ENCODE data around the gene PRKN. TPM values are rescaled to one million over a fixed set of nuclear protein-coding genes. Genes with fewer than 3 reads are reported as not detected.
"Not testable (repeated sequence)": the region's sequence is repeated elsewhere in the genome, so short reads cannot be mapped to it uniquely, and the experiment has no call there.

PRKN gene
- total RNA-seq, 1 experiment from 2014 or later, result 1.1 TPM

DNA sequence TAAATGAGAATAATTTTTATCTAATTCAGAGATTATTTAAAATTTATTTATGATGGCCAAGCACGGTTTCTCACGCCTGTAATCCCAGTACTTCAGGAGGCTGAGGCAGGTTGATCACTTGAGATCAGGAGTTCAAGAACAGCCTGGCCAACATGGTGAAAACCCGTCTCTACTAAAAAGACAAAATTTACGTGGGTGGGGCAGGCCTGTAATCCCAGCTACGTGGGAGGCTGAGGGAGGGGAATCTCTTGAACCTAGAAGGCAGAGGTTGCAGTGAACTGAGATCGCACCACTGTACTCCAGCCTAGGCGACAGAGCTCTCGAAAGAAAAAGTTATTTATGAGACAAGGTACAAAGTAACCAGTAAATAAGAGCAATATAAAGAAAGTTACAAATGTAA lies 1394.2 kb downstream of the PRKN start:
- in situ Hi-C loops (cut with HindIII; ENCODE audit: low pct_unique_long_range_greater_than_20kb, low sequenced_read_pairs), result no loop called here
- DNase-seq (ENCODE audit: low read depth), result no peak

GRCh38 chr6:161331402-161332081 lies 1396.0 kb downstream of the PRKN start:
- DNase-seq (ENCODE audit: low read depth); in situ Hi-C loops (cut with HindIII; ENCODE audit: low pct_unique_long_range_greater_than_20kb, low sequenced_read_pairs): not testable (repeated sequence)

GRCh38 chr6:161327360-161327953 lies 1400.1 kb downstream of the PRKN start:
- no peak for DNase-seq (ENCODE audit: low read depth)
- in situ Hi-C loops (cut with HindIII; ENCODE audit: low pct_unique_long_range_greater_than_20kb, low sequenced_read_pairs), result no loop called here

GRCh38 chr6:161319231-161319630 lies 1408.3 kb downstream of the PRKN start:
- in situ Hi-C loops (cut with HindIII; ENCODE audit: low pct_unique_long_range_greater_than_20kb, low sequenced_read_pairs), result no loop called here
- no peak for DNase-seq (ENCODE audit: low read depth)

GRCh38 chr6:161318456-161318855 lies 1409.1 kb downstream of the PRKN start:
- in situ Hi-C loops (cut with HindIII; ENCODE audit: low pct_unique_long_range_greater_than_20kb, low sequenced_read_pairs), result no loop called here
- no peak for DNase-seq (ENCODE audit: low read depth)

- in situ Hi-C loops (cut with HindIII; ENCODE audit: low pct_unique_long_range_greater_than_20kb, low sequenced_read_pairs), result no loop called here
- no peak for DNase-seq (ENCODE audit: low read depth)
These were observed 1411.0 kb downstream of the PRKN start for GRCh38 chr6:161316531-161316930.

DNA sequence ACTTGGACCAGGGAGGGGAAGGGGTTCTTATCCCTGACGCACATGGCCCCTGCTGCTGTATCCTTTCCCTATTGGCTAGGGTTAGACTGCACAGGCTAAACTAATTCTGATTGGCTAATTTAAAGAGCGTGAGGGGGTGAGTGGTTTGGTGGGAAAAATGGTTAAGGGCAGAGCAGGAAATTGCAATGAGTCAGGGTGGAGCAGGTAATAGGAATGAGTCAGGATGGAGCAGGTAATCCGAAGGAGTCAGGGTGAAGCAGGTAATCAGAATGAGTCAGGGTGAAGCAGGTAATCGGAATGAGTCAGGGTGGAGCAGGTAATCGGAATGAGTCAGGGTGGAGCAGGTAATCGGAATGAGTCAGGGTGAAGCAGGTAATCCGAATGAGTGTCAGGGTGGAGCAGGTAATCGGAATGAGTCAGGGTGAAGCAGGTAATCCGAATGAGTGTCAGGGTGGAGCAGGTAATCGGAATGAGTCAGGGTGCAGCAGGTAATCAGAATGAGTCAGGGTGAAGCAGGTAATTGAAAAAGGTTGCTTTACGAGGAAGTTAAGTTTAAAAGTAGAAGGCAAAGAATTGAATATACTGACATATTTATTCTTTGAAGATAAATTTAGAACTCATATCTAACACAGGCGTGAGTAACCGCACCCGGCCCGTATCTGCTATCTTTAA lies 1412.2 kb downstream of the PRKN start:
- DNase-seq (ENCODE audit: low read depth); in situ Hi-C loops (cut with HindIII; ENCODE audit: low pct_unique_long_range_greater_than_20kb, low sequenced_read_pairs): not testable (repeated sequence)

DNA sequence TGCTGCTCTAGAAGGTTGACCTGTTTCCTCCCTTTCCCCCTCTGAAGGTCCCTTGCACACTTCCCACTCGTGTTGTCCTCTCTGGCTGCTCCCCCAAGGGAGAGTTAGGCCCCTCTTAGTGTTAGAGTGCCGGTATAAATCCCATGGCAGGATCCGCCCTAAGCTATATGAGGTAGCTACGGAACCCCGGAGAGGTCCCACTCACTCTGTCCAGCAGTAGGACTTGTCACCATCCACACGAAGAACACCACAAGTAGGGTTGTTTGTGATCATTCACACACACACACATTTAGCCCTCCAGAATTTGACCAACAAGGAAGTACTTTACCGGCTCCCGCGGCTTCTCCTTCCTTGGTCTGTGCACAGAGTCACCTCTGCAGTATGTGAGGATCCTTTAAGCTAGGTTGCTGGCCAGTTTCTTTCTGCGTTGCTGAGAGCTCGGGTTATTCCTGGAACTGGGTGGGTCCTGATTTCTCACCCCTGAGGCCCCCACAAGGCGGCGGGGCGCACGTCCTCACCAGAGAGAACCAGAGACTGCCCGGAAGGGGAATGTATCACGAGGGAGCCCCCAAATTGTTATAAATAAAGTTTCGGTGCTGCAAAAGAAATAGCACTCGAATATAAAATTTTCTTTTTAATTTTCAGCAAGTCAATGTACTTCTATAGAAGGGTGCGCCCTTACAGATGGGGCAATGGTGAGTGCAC lies 1412.9 kb downstream of the PRKN start:
- in situ Hi-C loops (cut with HindIII; ENCODE audit: low pct_unique_long_range_greater_than_20kb, low sequenced_read_pairs); DNase-seq (ENCODE audit: low read depth): not testable (repeated sequence)

- in situ Hi-C loops (cut with HindIII; ENCODE audit: low pct_unique_long_range_greater_than_20kb, low sequenced_read_pairs), result no loop called here
These were observed 1413.5 kb downstream of the PRKN start for GRCh38 chr6:161313940-161314509.

GRCh38 chr6:161313475-161313874 lies 1414.1 kb downstream of the PRKN start:
- in situ Hi-C loops (cut with HindIII; ENCODE audit: low pct_unique_long_range_greater_than_20kb, low sequenced_read_pairs); DNase-seq (ENCODE audit: low read depth): not testable (repeated sequence)

More at GRCh38 chr6:161313940-161314509, 1413.5 kb downstream of the PRKN start:
- no peak for DNase-seq (ENCODE audit: low read depth)

GRCh38 chr6:161309774-161310173 lies 1417.8 kb downstream of the PRKN start:
- in situ Hi-C loops (cut with HindIII; ENCODE audit: low pct_unique_long_range_greater_than_20kb, low sequenced_read_pairs); DNase-seq (ENCODE audit: low read depth): not testable (repeated sequence)

DNA sequence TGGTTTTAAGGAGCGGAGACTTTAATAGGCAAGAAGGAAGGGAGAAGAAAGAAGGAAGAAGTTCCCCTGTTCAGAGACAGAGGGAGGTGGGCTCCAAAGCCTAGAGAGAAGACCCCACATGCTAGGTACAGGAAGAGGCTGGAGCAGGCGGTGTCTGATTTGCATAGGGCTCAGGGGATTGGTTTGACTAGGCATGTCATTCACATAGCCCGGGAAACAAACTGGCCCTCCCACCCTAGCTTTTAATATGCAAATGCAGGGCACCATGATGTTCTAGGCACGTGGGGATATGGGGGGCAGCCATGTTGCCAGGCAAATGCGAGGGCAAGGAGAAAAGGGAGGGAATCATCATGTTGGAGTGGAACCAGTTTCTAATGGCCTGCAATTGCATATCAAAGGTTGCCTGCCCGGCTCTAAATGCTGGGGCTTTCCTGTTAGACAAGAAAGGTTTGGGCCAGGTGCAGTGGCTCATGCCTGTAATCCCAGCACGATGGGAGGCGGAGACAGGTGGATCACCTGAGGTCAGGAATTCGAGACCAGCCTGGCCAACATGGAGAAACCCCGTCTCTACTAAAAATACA lies 1419.4 kb downstream of the PRKN start:
- in situ Hi-C loops (cut with HindIII; ENCODE audit: low pct_unique_long_range_greater_than_20kb, low sequenced_read_pairs), result no loop called here
- DNase-seq (ENCODE audit: low read depth), result no peak

DNA sequence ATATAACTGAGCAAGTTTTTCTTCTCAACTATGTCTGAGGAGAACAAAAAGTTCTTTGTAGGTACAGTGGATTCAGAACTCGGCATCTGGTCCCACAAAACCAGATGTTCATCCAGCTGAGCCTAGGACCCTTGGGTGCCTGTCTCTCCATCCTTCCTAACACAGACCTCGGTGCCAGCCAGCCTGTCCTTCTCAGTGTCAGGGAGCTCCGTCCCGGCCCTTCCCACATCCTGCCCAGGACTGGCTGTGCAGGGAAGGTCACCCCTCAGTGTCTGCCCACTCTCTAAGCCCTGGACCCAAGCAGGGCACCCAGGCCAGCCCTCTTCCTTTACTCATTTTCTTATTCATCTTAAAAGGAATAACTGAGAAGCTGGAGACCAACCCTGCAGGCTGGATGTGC lies 1421.7 kb downstream of the PRKN start:
- no peak for DNase-seq (ENCODE audit: low read depth)
- in situ Hi-C loops (cut with HindIII; ENCODE audit: low pct_unique_long_range_greater_than_20kb, low sequenced_read_pairs), result no loop called here

DNA sequence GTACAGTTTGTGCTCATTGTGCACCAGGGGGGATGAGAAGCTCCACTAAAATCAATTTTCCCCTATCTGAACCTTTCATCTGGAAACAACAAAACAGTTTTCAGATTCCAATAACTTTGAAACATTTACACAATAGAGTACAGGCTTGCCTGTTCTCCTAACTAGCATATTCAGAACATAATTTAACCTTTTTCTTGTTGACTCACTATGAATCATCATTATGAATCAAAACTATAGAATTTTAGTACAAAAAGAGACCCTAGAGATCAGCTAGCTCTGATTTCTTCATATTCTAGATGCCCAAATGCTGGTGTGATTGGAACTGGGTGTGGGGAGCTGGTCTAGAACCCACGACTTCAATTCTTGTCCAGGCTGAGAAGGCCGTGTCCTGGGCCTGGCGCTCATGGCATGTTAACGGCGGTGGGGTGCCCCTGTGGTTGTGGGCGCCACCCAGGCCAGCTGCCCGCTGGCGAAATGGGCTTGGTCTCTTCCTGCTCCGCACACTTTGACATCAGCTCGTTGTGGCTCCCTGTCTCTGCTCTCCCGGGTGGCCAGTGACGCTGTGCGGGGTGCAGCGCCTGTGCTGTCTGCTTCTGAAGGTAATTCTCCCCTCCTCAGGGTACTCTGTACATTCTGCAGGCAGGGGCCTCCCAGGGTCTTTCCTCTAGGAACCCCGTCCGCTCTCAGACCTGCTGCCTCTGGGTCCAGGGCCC lies 1423.8 kb downstream of the PRKN start:
- in situ Hi-C loops (cut with HindIII; ENCODE audit: low pct_unique_long_range_greater_than_20kb, low sequenced_read_pairs), result no loop called here
- no peak for DNase-seq (ENCODE audit: low read depth)

DNA sequence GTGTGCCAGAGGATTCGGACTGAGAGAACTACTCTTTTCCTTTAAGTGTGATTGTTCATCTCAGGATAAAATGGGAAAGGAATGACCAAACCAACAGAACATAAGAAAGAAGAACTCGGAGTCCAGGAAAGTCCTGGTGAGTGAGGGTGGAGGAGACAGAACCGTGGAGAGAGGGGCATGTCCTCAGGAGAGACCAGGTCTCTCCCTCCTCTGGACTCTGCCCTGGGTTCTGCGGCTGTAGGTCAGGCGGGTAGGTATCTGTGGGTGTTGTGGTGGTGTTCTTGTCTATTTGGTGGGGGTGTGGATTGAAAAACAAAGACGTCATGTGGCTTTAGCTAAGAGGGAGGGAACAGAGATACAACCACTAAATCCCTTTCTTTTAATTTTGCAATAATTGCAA lies 1424.6 kb downstream of the PRKN start:
- no peak for DNase-seq (ENCODE audit: low read depth)
- in situ Hi-C loops (cut with HindIII; ENCODE audit: low pct_unique_long_range_greater_than_20kb, low sequenced_read_pairs), result no loop called here

DNA sequence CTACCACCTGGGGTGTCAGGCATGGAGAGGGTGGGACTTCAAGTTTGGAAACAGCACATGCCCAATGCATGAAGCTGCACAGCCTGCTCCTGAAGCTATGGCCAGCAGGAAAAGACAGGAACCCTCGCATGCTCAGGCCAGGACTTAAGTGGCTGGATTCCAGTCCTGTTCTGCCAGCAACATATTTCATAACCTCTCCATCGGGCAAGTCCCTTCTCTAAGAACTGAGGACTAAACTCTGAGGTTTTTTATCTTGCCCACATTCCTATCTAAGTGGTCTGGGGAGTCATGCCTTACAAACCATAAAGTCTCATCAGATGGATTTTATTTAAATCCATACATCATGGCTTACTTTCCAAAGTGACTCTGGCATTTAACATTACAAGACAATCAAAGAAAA lies 1426.2 kb downstream of the PRKN start:
- no peak for DNase-seq (ENCODE audit: low read depth)
- in situ Hi-C loops (cut with HindIII; ENCODE audit: low pct_unique_long_range_greater_than_20kb, low sequenced_read_pairs), result no loop called here

DNA sequence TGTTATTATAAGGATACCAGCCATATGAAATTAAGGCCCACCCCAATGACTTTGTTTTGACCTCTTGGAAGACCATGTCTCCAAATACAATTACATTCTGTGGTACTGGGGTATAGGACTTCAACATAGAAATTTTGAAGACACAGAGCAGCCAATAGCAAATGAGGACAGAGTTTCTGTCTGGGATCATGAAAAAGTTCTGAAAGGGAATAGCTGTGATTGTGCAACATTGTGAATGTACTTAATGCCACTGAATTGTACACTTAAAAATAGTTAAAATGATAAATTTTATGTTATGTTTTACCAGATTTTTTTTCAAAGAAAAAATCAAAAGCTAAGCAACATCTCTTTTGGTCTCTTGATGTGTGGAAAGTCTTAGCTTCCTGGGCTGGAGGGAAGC lies 1426.7 kb downstream of the PRKN start:
- in situ Hi-C loops (cut with HindIII; ENCODE audit: low pct_unique_long_range_greater_than_20kb, low sequenced_read_pairs), result no loop called here
- DNase-seq (ENCODE audit: low read depth), result no peak

- in situ Hi-C loops (cut with HindIII; ENCODE audit: low pct_unique_long_range_greater_than_20kb, low sequenced_read_pairs), result no loop called here
- no peak for DNase-seq (ENCODE audit: low read depth)
These were observed 1427.8 kb downstream of the PRKN start for GRCh38 chr6:161299726-161300125.
